ENCODE data around the gene CHRM2.

DNA sequence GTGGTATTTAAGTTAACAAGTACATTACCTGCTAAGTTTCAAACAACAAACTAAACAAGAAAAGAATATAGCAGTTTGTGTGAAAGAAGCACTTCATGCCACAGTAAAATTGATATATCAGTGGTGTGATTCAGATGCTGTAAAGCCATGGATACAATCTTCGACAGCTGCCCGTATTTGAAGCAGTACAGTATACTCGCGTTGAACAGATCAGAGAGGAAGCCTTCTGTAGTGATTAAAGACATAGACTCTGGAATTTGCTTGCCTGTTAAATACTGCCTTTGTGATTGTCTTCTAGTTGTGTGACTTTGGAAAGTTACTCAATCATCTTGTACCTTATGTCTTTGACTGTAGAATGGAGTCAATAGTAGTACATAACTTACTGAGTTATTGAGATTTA is 71.7 kb downstream of the CHRM2 start:
- TF ChIP-seq FOS (IDR thresholded peaks at IDR 0.05; ENCODE audit: low read depth, low read length) (no peak), RAD21 (IDR thresholded peaks at IDR 0.05; ENCODE audit: low read length) (no peak), POLR2A (IDR thresholded peaks at IDR 0.05; ENCODE audit: low read depth, low read length) (no peak)
